ENCODE results near the gene LSP1.

LSP1 gene

DNA sequence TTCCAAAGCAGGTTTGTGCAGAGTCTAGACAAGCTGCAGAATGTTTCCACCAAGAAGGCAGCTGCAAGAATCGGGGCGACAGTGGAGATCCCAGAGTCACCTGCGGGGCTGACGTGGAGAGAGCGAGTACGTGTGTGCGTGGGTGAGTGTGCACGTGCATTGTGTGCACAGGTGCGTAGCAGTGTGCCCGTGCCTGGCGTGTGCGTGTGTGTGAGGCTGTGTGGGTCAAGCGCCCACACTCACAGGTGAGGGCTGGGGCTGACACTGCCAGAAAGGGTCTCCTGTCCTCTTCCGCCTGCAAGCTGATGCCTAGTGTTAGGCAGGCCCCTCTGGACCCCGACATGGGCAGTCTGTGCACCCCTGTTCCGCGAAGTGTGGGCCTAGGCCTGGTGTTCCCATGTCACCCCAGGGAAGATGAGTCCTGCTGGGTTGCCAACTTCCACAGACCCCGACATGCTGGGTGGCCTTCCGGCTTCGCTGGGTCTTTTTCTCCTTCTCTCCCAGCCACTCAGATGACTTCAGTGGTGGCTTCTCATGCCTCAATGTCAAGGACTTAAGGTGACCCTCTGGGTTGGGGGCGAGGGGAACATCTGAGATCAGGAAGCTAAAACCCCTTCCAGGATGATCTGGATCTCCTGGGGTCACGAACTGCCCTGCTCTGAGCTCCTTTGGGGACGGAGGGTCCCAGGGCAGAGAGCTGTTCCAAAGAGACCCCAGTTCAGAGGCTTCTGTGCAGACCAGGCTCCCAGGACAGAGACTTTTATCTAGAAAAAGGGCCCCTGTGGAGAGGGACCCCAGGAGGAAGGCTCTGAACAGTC is 28.5 kb upstream of the LSP1 start:
- FAIRE-seq (no peak), DNase-seq (ENCODE audit: insufficient read length, low spot score) (no peak)
- TF ChIP-seq POLR2A (IDR thresholded peaks at IDR 0.05; ENCODE audit: low read depth, low read length) (no peak), SPI1 (IDR thresholded peaks at IDR 0.05; ENCODE audit: low read depth, low read length) (no peak), POLR2AphosphoS5 (IDR thresholded peaks at IDR 0.05; ENCODE audit: low read depth, low read length) (no peak), TAF1 (IDR thresholded peaks at IDR 0.05; ENCODE audit: low read depth, low read length) (no peak), POU2F2 (IDR thresholded peaks at IDR 0.05; ENCODE audit: low read depth, low read length) (no peak), PAX5 (IDR thresholded peaks at IDR 0.05; ENCODE audit: insufficient read depth, low read length, severe bottlenecking) (no peak)

DNA sequence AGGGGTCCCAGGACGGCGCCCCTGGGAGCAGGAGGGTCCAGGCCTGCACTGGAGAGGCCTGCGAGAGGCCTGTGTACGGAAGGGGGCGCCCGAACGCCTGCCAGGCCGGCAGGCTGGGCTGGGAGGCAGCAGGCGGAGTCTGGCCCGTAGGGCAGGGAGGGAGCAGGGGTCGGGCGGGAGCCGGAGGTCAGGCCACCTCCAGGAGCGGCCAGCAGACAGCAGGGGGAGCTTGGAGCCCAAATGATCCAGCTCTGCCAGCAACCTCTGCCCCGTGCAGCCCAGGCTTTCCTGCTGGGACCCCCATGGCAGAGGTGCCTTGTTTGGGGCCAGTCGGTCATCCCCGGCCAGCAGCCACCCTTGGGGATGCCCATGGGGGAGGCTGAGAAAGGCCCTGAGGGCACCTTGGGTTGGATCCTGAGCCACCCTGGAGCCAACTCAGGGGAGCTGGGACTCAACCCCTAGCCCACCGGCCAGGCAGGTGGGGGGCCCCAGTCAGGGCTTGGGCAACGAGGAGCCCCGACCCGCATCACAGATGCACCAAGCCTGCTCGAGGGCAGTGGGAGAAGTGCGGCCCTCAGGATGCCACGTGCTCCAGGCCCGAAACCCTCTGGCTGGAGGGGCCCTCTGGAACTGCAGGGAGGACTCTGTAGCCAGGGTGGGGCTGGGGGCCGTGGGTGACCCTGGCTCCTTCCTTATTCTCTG is 27.7 kb upstream of the LSP1 start:
- no peak for TF ChIP-seq TAF1 (IDR thresholded peaks at IDR 0.05; ENCODE audit: low read depth, low read length)
- TF ChIP-seq POLR2A (IDR thresholded peaks at IDR 0.05; ENCODE audit: low read depth, low read length): no peak
- no peak for TF ChIP-seq SPI1 (IDR thresholded peaks at IDR 0.05; ENCODE audit: low read depth, low read length)
- no peak for TF ChIP-seq POLR2AphosphoS5 (IDR thresholded peaks at IDR 0.05; ENCODE audit: low read depth, low read length)
- TF ChIP-seq POU2F2 (IDR thresholded peaks at IDR 0.05; ENCODE audit: low read depth, low read length): no peak
- TF ChIP-seq PAX5 (IDR thresholded peaks at IDR 0.05; ENCODE audit: insufficient read depth, low read length, severe bottlenecking): no peak
- DNase-seq (ENCODE audit: insufficient read length, low spot score): peak; percentile 80
- FAIRE-seq: no peak

DNA sequence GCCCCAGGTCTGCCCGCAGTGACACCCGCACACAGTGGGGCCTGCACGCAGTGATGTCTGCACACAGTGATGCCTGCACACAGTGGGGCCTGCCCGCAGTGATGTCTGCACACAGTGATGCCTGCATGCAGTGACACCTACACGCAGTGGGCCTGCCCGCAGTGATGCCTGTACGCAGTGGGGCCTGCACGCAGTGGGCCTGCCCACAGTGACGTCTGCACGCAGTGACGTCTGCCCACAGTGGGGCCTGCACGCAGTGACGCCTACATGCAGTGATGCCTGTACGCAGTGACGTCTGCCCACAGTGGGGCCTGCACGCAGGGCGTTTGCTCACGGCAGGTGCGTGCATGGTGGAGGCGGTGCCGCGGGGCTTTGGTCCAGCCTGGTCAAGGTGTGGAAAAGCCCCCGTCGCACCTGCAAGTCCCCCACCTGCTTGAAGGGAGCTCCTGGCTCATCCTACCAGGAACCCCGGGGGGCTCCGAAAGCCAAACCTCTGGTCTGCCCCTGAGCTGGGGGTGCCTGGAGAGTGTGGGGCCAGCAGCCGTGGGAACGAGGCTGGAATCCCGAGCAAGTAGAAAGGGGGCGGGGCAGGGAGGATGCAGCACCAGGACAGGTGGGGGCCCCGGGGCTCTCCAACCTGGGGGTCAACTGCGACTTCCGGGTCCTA is 27.0 kb upstream of the LSP1 start:
- no peak for TF ChIP-seq POU2F2 (IDR thresholded peaks at IDR 0.05; ENCODE audit: low read depth, low read length)
- no peak for TF ChIP-seq SPI1 (IDR thresholded peaks at IDR 0.05; ENCODE audit: low read depth, low read length)
- TF ChIP-seq PAX5 (IDR thresholded peaks at IDR 0.05; ENCODE audit: insufficient read depth, low read length, severe bottlenecking): no peak
- no peak for TF ChIP-seq POLR2AphosphoS5 (IDR thresholded peaks at IDR 0.05; ENCODE audit: low read depth, low read length)
- no peak for TF ChIP-seq POLR2A (IDR thresholded peaks at IDR 0.05; ENCODE audit: low read depth, low read length)
- no peak for TF ChIP-seq TAF1 (IDR thresholded peaks at IDR 0.05; ENCODE audit: low read depth, low read length)
- DNase-seq (ENCODE audit: insufficient read length, low spot score): no peak
- FAIRE-seq: no peak

DNA sequence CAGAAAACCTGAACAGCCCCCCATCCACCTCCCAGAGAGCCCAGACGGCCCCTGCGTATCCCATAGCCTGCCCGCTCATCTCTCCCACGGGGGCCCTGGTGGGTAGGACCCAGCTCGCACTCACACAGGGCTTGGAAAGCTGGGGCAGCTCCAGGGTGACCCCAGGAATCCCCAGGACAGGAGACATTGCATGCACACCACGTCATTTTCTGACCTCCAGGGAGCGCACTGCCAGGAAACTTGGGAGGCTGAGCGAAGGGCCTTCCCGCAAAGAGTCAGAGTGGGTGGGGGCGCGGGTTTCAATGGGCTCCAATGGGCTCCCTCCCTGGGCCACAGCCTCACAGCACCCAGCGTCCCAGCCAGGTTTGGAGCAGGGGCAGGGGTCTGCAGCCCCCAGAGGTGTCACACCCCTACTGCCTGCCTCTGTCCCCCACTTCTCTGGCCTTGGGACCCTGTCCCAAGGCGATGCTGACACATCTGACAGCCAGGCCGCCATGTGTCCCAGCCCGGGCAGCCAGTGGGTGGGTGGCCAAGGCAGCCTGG is 26.3 kb upstream of the LSP1 start:
- TF ChIP-seq TAF1 (IDR thresholded peaks at IDR 0.05; ENCODE audit: low read depth, low read length) (no peak), POLR2AphosphoS5 (IDR thresholded peaks at IDR 0.05; ENCODE audit: low read depth, low read length) (no peak)
- FAIRE-seq (no peak), DNase-seq (ENCODE audit: insufficient read length, low spot score) (no peak)

DNA sequence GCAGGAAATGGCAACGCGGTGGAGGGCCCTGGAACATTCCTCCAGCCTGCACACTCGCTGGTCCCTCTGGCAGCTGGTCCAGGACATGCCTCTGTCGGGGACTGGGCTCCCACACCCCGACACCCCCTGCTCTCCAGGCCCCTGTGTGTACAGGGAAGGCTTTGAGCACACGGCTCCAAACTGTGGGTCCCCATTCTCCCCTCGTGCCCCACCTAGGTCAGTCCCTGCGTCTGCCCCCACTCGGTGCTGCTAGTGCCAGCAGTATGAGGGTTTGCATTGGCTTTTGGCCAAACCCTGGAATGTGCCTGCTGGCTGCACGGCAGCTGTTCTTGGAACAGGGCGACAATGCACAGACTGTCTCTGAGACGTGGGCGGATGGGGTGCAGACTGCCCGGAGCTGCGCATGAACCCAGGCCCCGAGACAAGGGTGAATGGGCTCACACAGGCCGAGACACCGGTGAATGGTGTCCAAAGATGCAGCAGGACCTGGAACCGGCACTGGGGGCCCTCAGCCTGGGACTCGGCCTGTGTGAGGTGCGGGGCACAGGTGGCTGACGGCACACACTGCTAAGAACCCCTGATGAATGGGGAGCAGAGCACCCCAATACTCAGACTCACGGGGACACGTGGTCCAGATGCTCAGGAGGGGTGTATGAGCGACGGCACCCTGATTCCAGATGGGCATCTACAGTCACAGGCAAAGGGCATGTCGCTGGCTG is 25.6 kb upstream of the LSP1 start:
- DNase-seq (ENCODE audit: insufficient read length, low spot score) (no peak), FAIRE-seq (no peak)
- TF ChIP-seq POLR2A (IDR thresholded peaks at IDR 0.05; ENCODE audit: low read depth, low read length) (no peak), TAF1 (IDR thresholded peaks at IDR 0.05; ENCODE audit: low read depth, low read length) (no peak)

DNA sequence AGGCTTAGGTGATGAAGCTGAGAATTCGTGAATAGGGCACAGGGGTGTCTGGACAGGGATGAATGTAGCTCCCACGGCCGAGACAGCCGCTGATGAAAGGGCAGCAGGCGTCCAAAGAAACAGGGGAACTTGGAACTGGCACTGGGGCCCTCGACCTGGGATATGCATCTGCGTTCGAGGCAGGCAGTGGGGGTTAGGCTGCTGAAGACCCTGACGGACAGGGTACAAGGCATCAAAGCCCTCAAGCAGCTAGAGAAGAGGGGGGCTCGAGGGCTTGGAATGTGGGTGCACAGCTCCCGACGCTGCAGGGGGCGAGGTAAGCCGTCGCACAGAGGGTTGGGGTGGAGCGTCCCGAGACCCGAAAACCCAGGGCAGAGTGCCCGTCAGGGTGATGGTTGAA is 25.0 kb upstream of the LSP1 start:
- DNase-seq (ENCODE audit: insufficient read length, low spot score) (no peak), FAIRE-seq (no peak)
- TF ChIP-seq TAF1 (IDR thresholded peaks at IDR 0.05; ENCODE audit: low read depth, low read length) (no peak), PAX5 (IDR thresholded peaks at IDR 0.05; ENCODE audit: insufficient read depth, low read length, severe bottlenecking) (no peak), POLR2A (IDR thresholded peaks at IDR 0.05; ENCODE audit: low read depth, low read length) (no peak), POU2F2 (IDR thresholded peaks at IDR 0.05; ENCODE audit: low read depth, low read length) (no peak), SPI1 (IDR thresholded peaks at IDR 0.05; ENCODE audit: low read depth, low read length) (no peak), POLR2AphosphoS5 (IDR thresholded peaks at IDR 0.05; ENCODE audit: low read depth, low read length) (no peak)

DNA sequence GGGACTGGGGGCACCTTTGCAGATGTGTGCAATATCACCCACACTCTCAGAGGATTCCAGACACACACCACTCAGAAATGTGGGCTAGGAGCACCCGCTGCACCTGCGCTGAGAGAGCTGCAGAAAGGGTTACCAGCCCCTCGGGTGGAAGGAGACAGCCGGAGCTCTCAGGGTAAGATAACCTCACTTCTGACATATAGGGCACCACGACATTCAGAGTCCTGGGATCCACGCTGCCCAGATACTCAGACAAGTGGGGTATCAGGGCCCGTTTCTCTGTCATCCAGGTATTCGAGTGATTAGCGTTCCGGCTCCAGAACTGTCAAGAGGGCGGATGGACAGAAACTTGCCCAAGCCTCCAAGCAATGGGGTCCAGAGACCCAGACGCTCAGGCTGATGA is 24.3 kb upstream of the LSP1 start:
- no peak for FAIRE-seq
- no peak for DNase-seq (ENCODE audit: insufficient read length, low spot score)
- TF ChIP-seq TAF1 (IDR thresholded peaks at IDR 0.05; ENCODE audit: low read depth, low read length) (no peak), POLR2A (IDR thresholded peaks at IDR 0.05; ENCODE audit: low read depth, low read length) (no peak), POU2F2 (IDR thresholded peaks at IDR 0.05; ENCODE audit: low read depth, low read length) (no peak), SPI1 (IDR thresholded peaks at IDR 0.05; ENCODE audit: low read depth, low read length) (no peak), POLR2AphosphoS5 (IDR thresholded peaks at IDR 0.05; ENCODE audit: low read depth, low read length) (no peak), PAX5 (IDR thresholded peaks at IDR 0.05; ENCODE audit: insufficient read depth, low read length, severe bottlenecking) (no peak)

DNA sequence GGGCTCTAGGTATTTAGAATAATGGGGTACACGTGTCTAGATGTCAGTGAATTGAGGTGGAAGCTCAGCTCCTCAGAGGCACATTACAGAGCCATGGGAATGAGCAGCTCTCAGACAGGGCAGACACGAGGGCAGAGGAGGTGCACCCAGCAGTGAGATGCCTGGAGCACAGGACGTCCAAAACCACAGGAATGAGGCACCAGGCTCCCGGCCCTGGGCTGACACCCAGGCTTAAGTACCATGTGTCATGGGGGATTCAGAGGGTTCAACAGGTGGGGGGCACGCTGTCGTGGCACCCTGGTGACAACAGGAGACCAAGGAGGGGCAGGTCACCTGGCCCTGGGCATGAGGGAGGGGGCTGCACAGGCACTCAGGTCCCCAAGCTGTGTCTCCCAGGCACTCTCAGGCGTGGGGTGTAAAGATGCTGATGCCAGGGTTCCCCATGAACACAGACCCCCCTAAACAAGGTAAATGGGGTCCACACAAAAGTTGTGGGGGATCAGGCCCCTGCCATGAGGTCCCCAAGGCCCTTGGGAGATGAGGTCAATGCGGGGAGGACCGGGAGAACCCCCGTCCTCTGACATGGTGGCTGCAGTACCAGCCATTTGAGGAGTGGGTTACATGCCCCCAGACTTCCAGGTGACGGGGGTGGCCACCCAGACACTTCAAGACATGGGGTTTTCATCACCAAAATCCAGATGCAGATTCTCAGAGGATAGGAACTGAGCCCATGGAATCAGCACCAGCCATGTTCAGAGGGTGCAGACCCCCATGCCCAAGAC is 23.7 kb upstream of the LSP1 start:
- FAIRE-seq (no peak), DNase-seq (ENCODE audit: insufficient read length, low spot score) (no peak)
- no peak for TF ChIP-seq PAX5 (IDR thresholded peaks at IDR 0.05; ENCODE audit: insufficient read depth, low read length, severe bottlenecking)
- no peak for TF ChIP-seq SPI1 (IDR thresholded peaks at IDR 0.05; ENCODE audit: low read depth, low read length)
- no peak for TF ChIP-seq TAF1 (IDR thresholded peaks at IDR 0.05; ENCODE audit: low read depth, low read length)
- no peak for TF ChIP-seq POLR2AphosphoS5 (IDR thresholded peaks at IDR 0.05; ENCODE audit: low read depth, low read length)
- TF ChIP-seq POLR2A (IDR thresholded peaks at IDR 0.05; ENCODE audit: low read depth, low read length): no peak
- TF ChIP-seq POU2F2 (IDR thresholded peaks at IDR 0.05; ENCODE audit: low read depth, low read length): no peak

Data from GM12891 (cell line).